NCI-H187 treated with DMSO at 0.1 percent for 48 hours (cell line): ENCODE measurements around the gene PRLR.
"Not testable (repeated sequence)": the region's sequence is repeated elsewhere in the genome, so short reads cannot be mapped to it uniquely, and the experiment has no call there.

Experiments used
- DNase-seq: peaks from one replicate; lab custom pipeline; 2025; lab: John Stamatoyannopoulos, UW

The PRLR gene

DNA sequence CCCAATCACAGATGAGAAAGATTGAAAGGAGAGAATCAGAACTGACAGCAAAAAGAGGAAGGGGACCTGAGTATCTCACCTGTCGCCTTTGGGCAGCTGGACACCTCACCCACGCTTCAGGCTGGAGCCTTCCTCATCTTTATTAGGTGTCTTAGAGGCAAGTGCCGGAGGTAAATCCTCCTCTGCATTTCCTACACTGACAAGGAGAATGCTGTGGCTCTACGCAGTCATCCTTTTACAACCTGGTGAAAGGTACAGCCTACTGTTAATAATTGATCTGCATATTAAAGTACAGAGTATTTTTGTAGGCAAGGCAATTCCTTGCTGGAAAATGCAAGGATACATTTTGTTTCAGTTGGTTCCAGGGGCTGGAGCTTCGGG lies 34.8 kb downstream of the PRLR start:
- DNase-seq: no peak

GRCh38 chr5:35194635-35195471 lies 35.4 kb downstream of the PRLR start:
- DNase-seq: no peak

- DNase-seq: no peak
Observed at GRCh38 chr5:35192506-35192905, 37.8 kb downstream of the PRLR start.

DNA sequence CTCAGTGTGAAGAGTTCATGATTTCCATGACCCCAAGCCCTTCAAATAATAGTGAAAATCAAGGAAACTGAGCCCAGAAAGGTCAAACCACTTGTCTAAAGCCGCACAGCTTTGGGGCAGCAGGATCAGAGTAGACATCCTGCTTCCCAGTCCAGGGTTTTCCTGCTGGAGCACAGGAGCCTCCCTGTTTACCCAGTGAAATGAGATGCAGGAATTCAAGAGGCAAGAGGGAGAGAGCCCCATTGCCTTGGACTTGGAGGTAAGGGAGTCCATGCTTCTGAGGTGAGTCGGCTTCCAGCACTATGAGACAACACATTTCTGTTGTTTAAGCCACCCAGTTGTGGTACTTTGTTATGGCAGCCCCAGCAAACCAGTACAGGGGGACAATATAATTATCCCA lies 40.5 kb downstream of the PRLR start:
- not testable (repeated sequence) for DNase-seq

GRCh38 chr5:35188031-35188457 lies 42.2 kb downstream of the PRLR start:
- no peak for DNase-seq

DNA sequence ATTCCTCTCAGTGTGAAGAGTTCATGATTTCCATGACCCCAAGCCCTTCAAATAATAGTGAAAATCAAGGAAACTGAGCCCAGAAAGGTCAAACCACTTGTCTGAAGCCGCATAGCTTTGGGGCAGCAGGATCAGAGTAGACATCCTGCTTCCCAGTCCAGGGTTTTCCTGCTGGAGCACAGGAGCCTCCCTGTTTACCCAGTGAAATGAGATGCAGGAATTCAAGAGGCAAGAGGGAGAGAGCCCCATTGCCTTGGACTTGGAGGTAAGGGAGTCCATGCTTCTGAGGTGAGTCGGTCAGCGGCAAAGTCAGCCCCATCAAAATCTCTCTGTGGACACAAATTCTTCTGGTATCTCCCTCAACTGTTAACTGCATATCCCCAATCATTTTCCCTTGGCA lies 42.7 kb downstream of the PRLR start:
- DNase-seq: not testable (repeated sequence)

- DNase-seq: no peak
Observed at GRCh38 chr5:35186749-35187148, 43.5 kb downstream of the PRLR start.

DNA sequence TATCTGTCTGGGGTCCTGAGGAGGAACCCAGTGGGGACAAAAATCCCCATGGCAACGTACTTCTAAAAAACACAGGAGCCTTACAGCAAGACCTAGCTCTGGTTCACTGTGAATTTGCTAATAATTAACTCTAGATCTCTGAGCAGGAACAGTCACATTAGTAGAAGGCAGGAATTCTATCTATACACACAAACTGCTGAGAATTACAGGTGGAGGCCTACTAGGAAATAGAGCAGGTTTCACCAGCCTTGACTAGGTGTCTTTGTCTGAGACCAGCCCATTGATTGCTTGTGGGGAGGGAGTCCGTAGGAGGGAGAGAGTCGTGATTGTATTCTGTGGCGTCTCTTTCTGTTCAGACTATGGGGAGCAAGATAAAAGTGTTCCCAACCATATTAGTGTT lies 44.8 kb downstream of the PRLR start:
- no peak for DNase-seq

GRCh38 chr5:35183556-35183955 lies 46.7 kb downstream of the PRLR start:
- DNase-seq: no peak

DNA sequence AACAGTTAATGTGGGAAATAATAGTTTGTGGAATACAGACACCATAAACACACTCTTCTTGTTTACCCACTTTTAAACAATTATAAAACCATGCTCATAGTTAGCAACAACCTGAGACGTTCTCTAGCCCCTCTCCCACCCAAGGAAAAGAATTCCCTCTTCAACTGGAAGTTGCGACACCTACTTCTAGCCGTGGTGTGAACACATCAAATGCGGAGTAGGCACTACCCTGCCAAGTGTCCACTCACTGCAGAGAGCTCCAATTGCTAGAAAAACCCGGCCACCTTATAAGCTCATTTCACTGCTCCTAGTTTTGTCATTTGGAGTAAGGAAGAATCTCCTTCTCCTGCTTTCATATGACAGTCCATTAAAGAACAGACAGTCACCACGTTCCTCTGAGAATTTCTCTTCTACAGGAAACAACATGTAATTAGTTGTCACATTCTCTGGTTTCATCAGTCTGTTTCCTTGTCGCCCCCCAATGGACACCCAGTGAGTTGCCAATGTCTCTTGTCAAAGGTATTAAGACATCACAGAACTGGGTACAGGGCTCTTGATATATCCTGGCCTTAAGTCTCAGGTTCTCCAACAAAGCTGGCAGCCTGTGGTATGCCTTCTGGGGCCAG lies 47.3 kb downstream of the PRLR start:
- no peak for DNase-seq

DNA sequence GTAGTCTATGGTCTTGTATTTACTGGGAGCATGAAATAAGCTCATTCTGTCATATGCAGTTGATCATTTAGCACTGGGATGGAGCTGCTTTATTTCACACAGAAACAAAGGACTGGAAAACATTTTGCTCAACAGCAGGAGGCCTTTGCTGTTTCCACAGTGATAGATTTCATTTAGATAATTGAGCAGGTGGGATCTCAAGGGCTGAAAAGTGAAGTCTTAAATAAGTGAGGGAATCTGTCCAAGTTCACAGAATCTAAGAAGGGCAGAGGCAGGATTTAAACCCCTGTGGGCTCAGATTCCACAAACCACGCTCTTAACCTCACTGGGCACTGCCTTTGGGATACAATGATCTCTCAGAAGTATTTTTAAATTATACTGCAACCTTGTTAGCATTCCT lies 47.8 kb downstream of the PRLR start:
- DNase-seq: no peak

DNA sequence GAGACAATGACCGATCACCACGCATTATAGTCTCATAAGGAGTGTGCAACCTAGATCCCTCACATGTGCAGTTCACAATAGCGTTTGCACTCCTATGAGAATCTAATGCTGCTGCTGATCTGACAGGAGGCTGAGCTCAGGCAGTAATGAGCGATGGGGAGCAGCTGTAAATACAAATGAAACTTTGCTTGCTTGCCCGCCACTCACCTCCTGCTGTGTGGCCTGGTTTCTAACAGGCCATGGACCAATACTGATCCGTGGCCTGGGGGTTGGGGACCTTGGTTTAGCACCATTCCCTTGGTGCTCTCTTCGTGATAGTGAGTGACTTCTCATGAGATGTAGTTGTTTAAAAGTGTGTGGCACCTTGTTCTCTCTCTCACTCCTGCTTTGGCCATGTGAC lies 50.2 kb downstream of the PRLR start:
- no peak for DNase-seq

DNA sequence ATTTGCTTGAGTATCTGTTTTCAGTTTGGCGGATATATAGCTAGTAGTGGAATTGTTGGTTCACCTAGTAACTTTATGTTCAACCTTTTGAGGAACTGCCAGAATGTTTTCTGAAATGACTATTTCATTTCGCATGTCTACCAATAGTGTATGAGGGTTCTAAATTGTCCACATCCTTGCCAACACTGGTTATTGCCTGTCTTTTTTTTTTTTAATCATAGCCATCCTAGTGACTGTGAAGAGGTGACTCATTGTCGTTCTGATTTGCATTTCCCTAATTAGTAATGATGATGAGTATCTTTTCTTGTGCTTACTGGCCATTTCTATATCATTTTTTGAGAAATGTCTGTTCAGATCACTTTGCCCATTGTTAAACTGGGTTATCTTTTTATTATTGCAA lies 52.5 kb downstream of the PRLR start:
- DNase-seq: no peak

- DNase-seq: no peak
Observed at GRCh38 chr5:35172533-35172932, 57.8 kb downstream of the PRLR start.

- no peak for DNase-seq
Observed at GRCh38 chr5:35171991-35172390, 58.3 kb downstream of the PRLR start.

DNA sequence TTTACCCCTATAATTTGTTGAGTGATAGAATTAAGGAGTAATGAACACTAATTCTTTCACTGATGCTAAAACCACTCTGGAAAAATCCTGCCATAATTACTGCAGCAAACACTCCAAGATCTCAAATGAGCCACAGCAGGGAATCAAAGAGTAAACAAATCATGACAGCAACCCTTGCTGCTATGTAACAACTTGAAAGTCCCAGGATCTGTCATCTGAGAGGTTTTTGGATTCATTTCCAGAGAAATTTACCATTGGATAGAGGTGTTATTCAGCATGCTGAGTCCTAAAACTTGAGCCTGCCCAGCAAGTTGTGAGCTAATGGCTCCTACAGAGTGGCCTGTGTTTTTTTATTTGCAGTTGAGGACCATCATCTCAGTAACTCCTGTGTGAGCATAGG lies 59.2 kb downstream of the PRLR start:
- DNase-seq: no peak

DNA sequence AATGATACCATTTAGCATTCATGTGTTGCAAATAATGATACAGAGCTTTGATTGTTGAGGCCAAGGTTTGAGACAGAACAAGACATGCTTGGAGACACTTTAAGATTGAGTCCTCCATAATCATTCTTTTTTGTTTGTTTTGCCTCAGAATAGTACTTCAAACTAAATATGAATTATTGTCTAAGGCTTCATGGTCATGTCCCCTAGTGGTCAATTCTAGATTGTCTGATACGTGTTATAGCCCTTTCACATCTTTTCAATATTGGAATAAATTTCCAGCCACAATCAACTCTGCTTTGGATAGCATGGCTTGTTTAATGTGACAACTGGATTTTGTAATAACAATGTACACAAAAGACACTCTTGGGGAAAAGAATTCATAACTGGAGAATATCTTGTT lies 64.2 kb downstream of the PRLR start:
- DNase-seq: no peak

GRCh38 chr5:35164860-35165542 lies 65.3 kb downstream of the PRLR start:
- no peak for DNase-seq

DNA sequence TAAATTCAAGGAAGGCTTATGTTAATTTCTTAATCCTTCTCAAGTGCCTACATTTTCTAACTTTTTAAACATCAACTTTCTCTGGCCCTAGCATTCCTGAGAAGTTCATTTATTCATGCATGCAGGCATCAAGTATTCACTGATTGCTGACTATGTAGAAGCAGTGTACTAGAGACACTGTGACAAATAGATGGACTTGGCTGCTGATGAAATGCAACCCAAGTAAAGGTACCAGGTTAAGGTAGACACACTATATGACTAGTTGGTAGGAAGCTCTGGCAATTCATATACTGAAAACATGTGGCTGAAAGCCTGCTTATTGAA lies 66.6 kb downstream of the PRLR start:
- no peak for DNase-seq

DNA sequence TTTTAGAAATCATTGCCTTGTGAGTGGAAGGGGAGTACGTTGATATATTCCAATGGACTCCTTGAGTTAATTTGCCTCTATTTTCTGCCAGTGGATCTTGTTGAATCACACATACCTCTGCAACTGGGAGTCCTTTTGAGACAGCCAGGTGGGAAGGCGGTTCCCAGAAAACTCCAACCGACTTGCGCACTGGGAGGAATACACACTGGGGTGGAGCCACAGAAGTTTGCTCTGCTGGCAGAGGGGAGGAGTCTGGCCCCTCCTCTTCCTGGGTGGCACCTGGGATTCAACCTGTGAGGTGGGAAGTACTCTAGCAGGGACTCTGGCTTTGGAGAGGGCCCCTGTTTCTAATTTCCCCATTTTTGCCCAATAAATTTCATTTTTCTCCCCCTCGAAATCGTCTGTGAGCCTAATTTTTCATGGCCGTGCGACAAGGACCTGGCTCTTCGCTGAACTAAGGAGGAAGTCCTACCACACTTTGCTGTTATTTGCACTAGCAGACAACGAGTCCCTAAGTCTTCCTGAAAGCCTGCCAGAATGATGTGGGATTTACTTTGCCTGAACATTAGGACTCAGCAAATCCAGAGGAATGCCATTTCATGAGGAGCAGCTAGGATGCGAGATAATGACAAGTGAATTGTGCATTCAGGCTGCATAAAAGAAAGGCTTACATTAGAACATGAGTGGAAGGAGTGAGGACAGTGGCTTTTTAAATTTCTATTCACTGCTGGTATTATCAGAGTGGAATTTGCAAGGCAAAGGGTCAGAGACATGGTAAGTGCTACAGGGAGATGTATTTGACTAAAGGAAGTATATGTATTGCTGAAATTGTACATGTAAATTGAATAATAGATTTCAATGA lies 67.2 kb downstream of the PRLR start:
- DNase-seq: no peak

DNA sequence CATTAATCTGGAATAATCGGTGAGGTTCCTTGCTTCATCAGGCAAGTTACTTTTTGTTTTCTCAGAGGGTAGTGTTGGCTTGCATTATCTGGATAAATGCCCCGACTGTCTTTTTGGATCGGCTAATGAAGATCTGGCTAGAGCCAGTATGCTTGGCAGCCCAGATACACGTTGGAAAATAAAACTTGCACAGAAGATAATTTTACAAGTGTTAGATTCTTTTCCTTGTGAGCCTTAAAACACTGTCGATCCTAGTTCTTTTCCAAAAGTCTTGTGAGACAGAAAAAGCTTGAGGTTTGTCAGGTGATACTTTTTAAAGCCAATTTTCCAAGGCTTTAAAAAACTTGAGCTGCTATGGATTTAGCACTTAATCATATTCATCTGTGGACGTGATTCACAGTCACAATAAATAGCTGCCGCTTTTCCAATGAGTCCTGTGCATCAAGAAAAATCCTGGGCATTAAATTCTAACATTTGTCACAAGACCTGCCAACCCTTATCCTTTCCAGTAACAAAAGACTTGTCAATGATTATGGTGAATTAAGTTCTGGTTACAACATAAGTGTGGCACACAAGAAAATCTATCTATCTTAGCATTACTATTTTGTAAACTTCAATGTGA lies 68.5 kb downstream of the PRLR start:
- no peak for DNase-seq
